ENCODE data around the gene UBAC2.
"Not testable (repeated sequence)": the region's sequence is repeated elsewhere in the genome, so short reads cannot be mapped to it uniquely, and the experiment has no call there.

The UBAC2 gene

DNA sequence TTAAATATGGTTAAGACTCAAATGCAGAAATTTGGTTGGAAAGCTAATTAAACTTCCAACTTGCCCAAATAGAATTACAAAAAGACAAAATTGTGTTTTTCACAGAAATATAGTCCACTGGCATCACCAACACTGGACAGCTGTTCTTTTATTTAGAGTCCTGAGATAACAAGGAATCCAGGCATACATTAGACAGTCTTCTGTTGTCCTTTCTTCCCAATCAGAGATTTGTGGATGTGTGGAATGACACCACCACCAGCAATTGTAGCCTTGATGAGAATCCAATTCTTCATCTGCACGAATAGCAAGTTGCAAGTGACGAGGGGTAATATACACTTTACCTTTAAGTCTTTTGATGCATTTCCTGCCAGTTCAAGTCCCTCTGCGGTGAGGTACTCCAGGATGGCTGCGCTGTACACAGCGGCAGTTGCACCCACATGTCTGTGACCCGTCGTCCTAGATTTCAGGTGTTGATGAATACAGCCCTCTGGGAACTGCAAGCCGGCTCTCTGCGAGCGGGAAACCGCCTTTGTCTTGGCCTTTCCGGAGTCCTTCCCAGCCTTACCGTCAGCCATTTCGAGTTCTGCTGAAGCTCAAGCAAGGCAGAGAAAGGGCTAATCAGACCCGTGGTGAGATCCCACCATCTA, 14.7 kb downstream of the UBAC2 start:
- no peak for DNase-seq

DNA sequence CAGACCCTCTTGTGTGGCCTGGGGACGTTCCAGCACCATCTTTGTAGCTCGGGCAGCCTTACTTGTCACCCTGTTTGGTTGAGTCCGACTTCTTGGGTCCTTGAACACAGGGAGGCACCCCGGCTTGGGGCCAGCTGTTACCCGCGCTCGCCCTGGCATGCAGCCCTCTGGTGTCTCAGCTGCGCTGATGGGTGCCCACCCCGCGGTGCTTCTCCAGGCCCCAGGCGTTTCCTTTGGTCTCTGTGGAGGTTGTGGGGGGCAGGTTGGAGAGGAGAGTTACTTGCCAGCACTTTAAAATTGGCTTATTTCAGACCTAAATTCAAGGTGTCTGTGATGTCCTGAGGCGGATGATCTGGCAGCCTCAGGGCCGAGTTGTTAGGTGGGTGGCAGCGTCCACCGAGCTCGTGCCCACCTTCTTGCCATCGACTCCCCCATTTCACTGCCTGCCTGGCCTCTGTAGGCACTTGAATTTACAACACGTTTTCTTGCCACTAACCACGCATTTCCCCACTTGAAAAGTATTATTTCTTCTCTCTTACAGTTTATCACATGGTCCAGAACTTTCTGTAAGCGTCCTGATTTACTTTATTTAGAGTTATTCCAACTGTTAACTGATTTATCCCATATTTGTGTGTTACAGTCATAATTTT, 16.9 kb downstream of the UBAC2 start:
- no peak for DNase-seq

DNA sequence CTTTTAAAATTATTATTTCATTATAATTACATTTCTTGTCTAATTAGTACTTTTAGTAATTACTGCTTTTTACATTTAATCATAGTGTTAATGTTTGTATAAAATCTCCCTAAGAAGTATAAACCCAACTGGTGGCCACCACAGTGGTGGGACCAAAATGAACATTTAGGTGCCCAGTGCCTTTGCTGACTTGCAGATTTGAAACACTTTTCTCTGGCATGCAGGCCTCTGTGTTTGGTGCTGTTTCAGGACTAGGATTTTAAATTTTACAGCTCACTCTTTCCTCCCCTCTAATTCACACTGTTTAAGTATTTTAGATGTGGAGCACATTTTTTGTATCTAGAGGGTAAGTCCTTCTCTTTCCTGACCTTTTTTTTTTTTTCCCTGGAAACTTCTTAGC, 17.5 kb downstream of the UBAC2 start:
- no peak for DNase-seq

DNA sequence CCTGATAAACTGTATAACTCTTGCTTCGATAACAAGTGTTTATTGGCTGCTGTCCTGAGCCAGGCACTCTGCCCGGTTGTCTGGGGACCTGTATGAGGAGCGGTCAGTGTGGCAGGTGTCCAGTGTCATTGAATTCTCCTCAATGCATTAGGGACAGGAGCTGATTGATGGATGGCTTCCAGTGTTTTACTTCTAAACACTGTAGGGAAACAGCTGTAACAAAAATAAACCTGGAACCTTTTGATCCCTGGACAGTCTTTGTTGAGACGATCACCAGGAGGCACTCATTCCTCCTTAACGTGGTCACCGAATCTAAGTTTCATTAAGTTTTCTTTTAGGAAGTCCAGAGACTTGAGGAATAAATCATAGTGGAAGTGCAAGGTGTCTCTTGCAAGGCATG, 17.9 kb downstream of the UBAC2 start:
- no peak for DNase-seq

DNA sequence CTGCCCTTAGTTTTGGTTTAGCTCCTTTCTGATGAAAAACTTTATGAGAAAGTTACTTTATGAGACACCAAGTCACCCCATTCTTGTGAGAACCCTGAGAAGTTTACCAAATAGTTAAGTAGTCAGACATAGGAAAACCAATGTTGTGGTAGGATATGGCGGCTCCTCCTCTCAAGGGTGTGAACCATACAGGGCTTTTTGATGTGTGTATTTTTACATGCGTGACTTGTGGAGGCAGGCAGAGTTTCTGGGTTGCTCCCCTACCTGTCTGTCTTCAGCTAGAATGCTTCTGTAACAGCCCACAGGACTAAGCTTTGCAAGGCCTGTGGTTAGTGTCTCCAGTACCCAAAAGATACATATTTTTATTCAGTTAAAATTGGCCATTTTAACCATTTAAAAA, 18.3 kb downstream of the UBAC2 start:
- DNase-seq: no peak

DNA sequence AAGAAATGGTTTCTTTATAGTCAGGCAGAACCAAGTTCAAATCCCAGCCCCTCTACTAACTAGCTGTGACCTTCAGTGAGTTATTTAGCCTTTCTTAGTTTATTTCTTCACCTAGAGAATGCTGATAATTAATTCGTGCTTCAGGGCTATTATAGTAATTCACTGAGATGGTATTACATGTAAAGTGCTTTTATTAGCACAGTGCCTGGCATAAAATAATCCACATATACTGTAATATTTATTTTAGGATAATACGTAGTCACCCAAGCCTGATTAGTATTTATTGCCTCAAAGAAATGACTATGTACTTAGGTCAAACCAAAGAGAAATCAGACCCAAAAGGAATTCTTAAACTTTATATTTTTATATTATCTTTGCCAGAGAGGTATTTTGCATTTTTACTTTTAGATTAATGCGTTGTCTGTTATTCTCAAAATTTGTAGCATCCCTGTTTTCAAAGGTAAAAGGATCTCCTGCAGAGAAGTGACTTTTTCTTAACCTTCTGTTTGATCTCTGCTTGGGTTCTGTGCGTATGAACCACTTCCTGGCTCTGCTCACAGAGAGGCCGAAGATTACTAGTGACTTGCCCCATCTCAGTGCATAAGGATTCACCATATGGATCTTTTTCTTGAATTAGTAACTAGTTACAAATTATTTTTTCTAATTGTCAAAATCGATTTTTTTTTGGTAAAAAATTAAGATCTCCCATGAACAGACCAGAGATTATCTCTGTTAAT, 19.7 kb downstream of the UBAC2 start:
- no peak for DNase-seq

DNA sequence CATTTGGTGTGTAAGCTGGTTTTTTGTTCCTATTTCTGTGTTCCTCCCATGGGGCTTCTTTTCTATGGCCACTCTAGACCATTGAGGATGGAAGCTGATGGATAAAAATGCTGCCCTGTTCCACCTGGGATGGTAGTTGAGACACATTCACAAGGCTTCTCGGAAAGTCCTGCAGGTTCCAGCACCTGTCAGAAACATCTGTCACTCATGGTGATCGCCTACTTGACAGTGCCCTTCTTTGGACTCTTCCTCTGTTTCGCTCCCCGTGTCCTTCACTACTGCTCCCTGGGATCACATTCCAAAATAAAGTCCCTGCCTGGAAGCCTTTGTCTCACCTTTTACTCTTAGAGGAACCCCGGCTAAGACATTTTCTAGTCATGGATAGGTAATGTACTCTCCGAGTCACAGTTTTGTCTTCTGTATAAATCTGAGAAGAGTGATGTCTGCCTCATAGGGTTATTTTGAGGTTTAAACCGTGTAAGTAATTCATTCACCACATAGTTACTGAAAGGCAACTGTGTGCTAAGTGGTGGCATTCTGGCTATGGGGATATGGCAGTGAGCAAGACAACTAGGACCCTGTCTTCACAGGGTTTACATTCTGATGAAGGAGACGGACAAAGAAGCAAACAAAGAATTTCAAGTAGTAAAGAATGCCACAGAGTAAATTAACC, 21.0 kb downstream of the UBAC2 start:
- no peak for DNase-seq

DNA sequence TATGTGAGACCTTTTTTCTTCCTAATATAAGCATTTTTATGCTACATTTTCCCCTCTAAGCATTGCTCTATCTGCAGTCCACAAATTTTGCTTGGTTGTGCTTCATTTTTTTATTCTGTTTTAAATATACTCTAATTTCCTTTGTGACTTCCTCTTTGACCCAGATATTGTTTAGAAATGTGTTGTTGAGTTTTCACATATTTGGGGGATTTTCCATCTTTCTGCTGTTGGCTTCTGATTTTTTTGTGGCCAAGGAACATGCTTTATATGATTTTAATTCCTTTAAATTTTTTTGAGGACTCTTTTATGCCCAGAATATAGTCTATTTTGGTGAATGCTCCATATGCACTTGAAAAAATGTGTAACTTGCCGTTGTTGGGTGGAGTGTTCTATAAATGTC, 22.9 kb downstream of the UBAC2 start:
- no peak for DNase-seq

DNA sequence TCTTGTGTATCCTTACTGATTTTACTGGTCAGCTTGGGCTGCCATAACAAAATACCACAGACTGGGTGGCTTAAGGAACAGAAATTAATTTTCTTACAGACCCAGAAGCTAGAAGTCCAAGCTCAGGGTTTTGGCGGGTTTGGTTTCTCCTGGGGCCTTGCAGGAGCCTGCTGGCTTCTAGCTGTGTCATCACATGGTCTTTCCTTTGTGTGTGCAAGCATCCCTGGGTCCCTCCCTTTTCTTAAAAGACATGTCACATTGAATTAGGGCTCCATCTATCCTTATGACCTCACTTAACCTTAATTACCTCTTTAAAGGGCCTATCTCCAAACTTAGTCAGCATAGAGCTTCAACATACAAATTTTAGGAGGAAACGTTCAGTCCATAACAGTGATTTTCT, 23.4 kb downstream of the UBAC2 start:
- DNase-seq: no peak

DNA sequence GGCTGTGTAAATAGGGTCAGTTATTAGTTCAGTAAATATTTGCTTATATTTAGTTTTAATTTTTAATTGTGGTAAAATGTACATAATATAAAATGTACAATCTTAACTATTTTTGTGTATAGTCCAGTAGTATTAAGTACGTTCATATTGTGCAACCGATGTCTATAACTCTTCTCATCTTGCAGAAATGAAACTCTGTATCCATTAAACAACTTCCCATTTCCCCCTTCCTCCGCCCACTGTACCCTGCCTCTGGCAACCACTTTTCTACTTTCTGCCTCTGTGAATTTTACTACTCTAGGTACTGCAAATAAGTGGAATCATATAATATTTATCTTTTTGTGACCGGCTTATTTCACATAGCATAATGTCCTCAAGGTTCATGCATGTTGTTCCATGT, 24.4 kb downstream of the UBAC2 start:
- DNase-seq: no peak

DNA sequence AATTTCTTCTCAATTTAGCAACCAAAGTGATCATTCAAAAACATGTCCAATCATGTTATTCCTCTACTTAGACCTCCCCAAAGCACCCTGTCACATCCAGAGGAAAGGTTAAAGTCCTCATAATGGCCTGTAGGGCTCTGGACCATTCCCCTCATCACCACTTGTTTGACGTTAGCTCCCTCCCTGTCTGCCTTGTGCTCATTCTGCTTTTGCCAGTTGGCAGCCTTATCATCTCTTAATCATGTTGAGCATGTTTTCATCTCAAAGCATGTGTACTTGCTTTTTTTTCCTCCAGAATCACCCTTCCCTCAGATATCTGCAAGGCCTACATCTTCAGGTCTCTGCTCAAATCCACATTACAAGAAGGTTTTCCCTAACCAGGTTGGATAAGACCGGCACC, 25.9 kb downstream of the UBAC2 start:
- DNase-seq: no peak

DNA sequence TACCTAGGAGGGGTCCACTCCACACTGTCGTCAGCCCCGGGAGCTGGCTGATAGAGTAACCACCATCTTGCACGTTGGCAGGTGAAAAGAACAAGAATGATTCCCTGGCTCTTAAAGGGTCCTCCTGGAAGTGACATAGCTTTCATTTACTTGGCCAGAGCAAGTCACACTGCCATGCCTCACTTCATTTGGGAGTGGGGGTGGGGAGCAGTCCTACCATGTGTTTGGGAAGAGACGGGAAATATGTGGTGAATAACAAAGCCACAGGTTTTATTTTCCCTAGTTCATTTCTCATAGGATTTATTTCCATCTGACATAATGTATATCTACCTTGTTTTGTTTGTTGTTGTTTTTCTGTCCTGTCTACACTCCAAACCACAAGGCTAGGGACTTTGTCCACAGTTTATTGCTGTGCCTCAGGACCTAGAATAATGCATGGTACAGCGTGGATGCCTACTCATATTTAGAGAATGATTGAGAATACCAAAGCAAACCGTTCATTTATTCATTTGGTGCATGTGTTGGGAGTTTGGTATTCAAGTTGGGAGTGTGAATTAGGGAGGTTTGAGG, 26.8 kb downstream of the UBAC2 start:
- DNase-seq: no peak

DNA sequence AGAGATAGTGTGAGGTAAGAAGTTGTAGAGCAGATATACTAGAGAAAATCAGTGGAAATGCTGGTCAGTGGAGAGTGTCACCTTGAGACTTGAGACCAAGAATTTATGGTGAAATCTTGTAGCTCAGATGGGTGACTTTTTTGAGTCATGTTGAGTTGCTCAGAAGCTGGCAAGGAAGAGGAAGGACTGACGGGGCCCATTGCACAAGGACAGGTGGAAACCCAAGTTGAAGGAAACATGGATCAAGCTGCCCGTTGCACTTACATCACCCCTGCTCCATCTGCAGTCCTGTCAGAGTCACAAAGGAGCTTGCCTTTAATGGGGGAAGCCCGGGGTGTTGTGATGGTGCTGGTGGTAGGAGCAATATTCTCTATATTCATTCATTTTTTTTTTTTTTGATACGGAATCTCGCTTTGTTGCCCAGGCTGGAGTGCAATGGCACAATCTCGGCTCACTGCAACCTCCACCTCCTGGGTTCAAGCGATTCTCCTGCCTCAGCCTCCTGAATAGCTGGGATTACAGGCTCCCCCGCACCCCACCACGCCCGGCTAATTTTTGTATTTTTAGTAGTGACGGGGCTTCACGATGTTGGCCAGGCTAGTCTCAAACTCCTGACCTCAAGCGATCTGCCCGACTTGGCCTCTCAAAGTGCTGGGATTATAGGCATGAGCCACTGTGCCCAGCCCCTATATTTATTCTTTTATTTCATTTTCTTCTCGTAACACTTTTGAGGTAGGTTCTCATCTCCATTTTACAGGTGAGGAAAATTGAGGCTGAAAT, 27.4 kb downstream of the UBAC2 start:
- no peak for DNase-seq

DNA sequence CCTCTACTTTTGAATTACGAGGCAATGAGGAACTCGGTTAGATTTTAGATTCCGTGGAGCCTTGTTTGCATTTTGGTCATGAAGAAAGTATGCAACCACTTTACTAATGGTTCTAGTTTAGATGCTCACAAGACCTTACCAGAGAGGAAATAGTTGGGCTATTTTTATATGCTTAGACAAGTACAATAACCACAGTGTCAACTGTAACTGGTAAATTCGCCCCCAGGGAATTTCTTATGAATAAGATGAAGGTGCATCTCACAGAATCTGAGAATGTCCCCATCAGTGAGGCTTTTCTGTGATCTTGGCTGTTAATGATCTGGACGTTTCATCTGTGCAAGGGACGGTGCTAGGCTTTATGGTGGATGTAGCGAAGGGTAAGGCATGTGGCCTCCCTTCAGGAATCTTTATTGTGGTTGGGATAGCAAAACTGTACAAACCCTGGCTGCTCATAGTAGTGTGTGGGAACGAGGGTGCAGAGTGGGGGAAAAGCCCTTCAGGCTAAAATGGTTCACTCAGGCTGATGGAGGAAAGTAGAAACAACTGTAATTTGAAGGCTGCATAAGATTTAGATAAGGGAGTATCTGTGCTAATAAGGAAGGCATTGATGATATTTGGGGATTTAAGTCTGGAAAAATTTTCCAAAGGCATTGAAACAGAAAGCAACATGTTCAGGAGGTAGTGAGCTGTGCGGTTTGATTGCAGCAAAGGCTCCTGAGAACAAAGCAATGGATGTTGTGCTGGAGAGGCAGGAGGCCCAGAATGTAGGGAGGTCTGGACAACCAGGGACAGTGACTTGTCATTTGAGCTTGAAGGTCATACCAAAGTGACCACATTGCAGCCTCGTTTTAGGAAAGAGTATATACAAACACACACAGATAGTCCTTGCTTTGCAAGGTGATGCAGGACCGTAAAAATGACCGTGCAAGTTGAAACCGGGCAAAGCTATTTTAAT, 28.4 kb downstream of the UBAC2 start:
- no peak for DNase-seq

DNA sequence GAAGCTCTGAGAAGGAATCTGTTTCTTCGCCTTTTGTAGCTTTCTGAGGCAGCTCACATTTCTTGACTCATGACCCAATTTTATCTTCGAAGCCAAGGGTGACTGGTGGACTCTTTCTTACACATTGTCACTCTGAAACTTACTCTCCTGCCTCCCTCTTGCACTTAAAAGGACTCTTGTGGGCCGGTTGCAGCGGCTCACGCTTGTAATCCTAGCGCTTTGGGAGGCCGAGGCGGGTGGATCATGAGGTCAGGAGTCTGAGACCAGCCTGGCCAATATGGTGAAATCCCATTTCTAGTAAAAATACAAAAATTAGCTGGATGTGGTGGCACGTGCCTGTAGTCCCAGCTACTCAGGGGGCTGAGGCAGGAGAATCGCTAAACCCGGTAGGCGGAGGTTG, 29.9 kb downstream of the UBAC2 start:
- DNase-seq: not testable (repeated sequence)

DNA sequence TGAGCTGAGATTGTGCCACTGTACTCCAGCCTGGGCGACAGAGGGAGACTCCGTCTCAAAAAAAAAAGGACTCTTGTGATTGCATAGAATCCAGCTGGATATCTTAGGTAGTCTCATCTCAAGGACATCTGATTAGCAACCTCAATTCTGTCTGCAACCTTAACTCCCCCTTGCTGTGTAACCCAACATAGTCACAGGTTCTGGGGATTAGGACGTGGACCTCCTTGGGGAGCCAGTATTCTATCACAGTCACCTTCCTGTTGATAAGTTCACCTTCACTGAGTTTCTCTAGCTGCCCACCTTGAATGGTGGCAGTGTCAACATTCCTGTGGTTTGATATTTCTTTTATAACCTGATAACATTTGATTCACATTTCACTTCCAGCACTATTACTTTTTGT, 30.3 kb downstream of the UBAC2 start:
- no peak for DNase-seq

DNA sequence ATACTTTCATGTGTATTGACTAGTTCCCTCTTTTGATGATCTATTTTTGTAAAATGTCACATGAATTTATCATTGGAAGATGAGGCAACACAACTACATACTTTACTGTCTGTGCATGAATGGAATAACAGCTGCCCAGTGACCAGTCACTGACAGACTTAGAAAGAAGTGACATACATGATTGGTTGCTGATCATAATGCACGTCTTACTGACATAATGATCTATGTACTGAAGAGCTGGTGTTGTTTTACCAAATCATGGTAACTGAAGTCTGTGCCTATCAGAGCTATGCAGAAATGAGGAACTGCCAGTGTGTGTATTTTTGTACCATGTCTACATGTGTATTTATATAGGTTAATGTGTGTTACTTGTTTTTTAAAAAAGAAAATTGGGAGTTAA, 31.1 kb downstream of the UBAC2 start:
- DNase-seq: no peak

DNA sequence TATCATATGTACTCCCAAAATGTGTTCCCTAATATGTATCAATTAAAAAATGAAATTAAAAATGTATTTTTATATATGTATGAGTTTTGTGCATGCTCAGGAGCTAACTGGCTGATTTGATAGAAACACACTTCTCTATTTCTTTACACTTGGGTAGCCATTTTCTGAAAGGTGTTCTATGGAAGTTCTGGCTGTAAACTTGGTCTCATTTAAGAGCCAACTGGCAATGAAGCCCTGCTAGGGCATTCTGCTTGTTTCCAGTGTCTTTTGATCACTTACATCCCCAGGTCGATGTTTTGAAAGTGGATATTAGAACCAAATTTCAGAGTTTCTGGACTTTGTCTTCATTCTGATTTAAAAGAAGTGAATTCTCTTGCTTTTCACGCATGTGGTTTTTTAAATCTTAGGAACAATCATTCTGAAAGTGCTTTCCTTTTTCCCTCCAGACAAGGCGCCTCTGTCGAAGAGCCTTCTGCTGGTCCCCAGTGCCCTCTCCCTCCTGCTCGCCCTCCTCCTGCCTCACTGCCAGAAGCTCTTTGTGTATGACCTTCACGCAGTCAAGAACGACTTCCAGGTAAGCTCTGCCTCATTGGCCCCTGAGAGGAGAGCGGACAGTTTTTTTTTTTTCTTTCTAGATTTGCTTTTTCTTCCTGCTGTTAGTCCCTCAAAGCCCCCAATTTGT, 37.5 kb downstream of the UBAC2 start:
- DNase-seq: no peak

DNA sequence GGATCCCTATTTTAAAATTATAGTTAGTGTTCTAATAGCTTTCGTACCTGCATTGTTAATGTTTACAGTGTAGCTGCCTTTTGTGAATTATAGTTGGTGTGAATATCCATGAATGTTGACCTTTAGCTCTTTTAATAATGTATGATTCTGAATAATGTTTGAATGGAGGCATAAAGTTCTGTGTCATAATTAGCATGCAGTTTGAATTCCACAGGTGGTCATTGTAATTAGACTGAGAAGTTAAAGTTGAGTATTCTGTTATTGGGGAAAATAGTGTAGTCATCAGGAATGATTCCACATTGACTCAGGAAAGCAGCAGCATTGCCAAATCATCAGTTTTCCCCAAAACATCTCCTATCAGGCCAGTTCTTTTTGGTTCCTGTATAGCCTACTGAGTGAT, 45.4 kb downstream of the UBAC2 start:
- DNase-seq: no peak

DNA sequence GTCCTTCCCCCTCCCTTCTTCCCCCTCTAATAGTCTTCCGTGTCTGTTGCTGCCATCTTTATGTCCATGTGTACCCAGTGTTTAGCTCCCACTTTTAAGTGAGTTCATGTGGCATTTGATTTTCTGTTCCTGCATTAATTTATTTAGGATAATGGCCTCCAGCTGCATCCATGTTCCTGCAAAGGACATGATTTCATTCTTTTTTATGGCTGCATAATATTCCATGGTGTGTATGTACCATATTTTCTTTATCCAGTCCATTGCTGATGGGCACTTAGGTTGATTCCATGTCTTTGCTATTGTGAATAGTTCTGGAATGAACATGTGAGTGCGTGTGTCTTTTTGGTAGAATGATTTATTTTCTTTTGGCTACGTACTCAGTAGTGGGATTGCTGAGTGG, 48.5 kb downstream of the UBAC2 start:
- DNase-seq: not testable (repeated sequence)

DNA sequence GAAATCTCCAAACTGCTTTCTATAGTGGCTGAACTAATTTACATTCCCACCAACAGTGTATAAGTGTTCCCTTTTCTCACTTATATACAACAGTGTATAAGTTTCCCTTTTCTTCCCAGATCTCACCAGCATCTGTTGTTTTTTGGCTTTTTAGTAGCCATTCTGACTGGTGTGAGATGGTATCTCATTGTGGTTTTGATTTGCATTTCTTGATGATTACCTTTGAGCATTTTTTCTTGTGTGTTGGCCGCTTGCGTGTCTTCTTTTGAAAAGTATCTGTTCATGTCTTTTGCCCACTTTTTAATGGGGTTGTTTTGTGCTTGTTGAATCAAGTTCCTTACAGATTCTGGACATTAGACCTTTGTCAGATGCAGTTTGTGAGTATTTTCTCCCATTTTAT, 49.0 kb downstream of the UBAC2 start:
- not testable (repeated sequence) for DNase-seq
